Astrocyte (in vitro differentiated cells and primary cell): ENCODE results near the gene RNU7-1.

Source experiments
- EZH2 ChIP-seq: IDR thresholded peaks from 2 replicates; pipeline ENCODE4 v1.6.1; 2012; ENCODE audit warnings: mild to moderate bottlenecking, low read length, inconsistent platforms; ENCODE audit not compliant: insufficient read depth
- TF ChIP-seq, protein P1 (sequence below): IDR thresholded peaks from 2 replicates; pipeline ENCODE4 v1.5.1; 2011; ENCODE audit warnings: low read depth, mild to moderate bottlenecking, inconsistent platforms, low read length, moderate library complexity; ENCODE audit not compliant: insufficient read depth

DNA sequence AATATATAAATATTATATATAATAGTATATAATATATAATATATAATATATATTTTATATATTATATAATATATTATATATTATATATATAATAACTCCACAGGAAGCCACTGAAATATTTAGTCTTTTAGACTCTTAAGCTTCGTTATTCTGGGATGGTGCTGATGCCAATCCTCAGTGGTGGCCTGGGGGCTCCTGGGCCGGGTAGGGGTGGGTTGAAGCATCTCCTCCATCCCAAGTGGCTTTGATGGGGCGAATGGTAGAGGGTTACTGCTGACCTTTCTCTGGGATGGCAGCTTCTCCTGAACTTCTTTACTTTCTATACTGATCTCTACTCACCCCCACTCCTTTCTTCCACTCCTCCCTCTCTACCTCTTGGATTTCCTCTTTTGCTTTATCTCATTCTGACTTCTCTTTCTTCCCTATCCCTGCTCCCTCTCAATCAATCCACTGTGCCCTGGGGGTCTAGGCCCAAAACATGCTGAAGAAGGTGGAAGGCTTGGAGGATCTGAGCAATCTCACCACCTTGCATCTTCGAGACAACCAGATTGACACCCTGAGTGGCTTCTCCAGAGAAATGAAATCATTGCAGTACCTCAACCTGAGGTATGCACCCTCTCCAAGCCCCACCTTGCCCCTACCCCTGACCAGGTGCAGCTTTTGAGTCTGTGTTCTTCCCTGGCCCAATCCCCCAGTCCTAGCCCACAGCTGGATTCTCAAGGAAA, 34.0 kb upstream of the RNU7-1 start:
- TF ChIP-seq, protein P1, sequence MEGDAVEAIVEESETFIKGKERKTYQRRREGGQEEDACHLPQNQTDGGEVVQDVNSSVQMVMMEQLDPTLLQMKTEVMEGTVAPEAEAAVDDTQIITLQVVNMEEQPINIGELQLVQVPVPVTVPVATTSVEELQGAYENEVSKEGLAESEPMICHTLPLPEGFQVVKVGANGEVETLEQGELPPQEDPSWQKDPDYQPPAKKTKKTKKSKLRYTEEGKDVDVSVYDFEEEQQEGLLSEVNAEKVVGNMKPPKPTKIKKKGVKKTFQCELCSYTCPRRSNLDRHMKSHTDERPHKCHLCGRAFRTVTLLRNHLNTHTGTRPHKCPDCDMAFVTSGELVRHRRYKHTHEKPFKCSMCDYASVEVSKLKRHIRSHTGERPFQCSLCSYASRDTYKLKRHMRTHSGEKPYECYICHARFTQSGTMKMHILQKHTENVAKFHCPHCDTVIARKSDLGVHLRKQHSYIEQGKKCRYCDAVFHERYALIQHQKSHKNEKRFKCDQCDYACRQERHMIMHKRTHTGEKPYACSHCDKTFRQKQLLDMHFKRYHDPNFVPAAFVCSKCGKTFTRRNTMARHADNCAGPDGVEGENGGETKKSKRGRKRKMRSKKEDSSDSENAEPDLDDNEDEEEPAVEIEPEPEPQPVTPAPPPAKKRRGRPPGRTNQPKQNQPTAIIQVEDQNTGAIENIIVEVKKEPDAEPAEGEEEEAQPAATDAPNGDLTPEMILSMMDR: no peak
- no peak for TF ChIP-seq EZH2
